ENCODE data around the gene KCNE2.
"Not testable (repeated sequence)": the region's sequence is repeated elsewhere in the genome, so short reads cannot be mapped to it uniquely, and the experiment has no call there.

The KCNE2 gene

GRCh38 chr21:34406676-34407075 lies 42.9 kb downstream of the KCNE2 start:
- DNase-seq (ENCODE audit: low spot score); H3K9me3 ChIP-seq (ENCODE audit: severe bottlenecking); H3K27ac ChIP-seq (ENCODE audit: poor library complexity, severe bottlenecking); ATAC-seq (ENCODE audit: low read depth); H3K27me3 ChIP-seq (ENCODE audit: insufficient read depth, poor library complexity, severe bottlenecking); H3K4me1 ChIP-seq (ENCODE audit: insufficient read depth, poor library complexity, severe bottlenecking); H3K4me3 ChIP-seq (ENCODE audit: severe bottlenecking); H3K36me3 ChIP-seq (ENCODE audit: low read depth): not testable (repeated sequence)

GRCh38 chr21:34407294-34407693 lies 43.5 kb downstream of the KCNE2 start:
- not testable (repeated sequence) for H3K36me3 ChIP-seq (ENCODE audit: low read depth); ATAC-seq (ENCODE audit: low read depth); DNase-seq (ENCODE audit: low spot score); H3K4me3 ChIP-seq (ENCODE audit: severe bottlenecking); H3K4me1 ChIP-seq (ENCODE audit: insufficient read depth, poor library complexity, severe bottlenecking); H3K27ac ChIP-seq (ENCODE audit: poor library complexity, severe bottlenecking); H3K27me3 ChIP-seq (ENCODE audit: insufficient read depth, poor library complexity, severe bottlenecking); H3K9me3 ChIP-seq (ENCODE audit: severe bottlenecking)

- H3K27ac ChIP-seq (ENCODE audit: poor library complexity, severe bottlenecking); ATAC-seq (ENCODE audit: low read depth); H3K27me3 ChIP-seq (ENCODE audit: insufficient read depth, poor library complexity, severe bottlenecking); H3K9me3 ChIP-seq (ENCODE audit: severe bottlenecking); H3K4me1 ChIP-seq (ENCODE audit: insufficient read depth, poor library complexity, severe bottlenecking); DNase-seq (ENCODE audit: low spot score); H3K4me3 ChIP-seq (ENCODE audit: severe bottlenecking); H3K36me3 ChIP-seq (ENCODE audit: low read depth): not testable (repeated sequence)
Measured at GRCh38 chr21:34417448-34418077, 53.8 kb downstream of the KCNE2 start.
